Measurements from ENCODE around the gene TUBA4A. TPM values are rescaled to one million over a fixed set of nuclear protein-coding genes. Genes with fewer than 3 reads are reported as not detected.
A peak's percentile ranks its signal among the peaks of the same experiment; 100 is the strongest.

TUBA4A gene
- total and polyA plus RNA-seq, 4 donors, result 14.3 to 84.9 (median 58.8) TPM

GRCh38 chr2:219280651-219281050, 26.9 kb upstream of the TUBA4A start:
- Histone ChIP-seq H3K4me1 (ENCODE audit: control insufficient read depth, insufficient read depth, low read length) (peaks cover 63% of the 10 kb centered on the region), H3K27ac (ENCODE audit: low read depth, low read length) (peak overlapping the region; percentile 90), H3K4me3 (ENCODE audit: low read depth, low read length) (no peak overlapping the region), H3K9me3 (ENCODE audit: control insufficient read depth, insufficient read depth, low read length) (no peaks in the 10 kb centered on the region), H3K27me3 (ENCODE audit: control insufficient read depth, insufficient read depth, low read length) (no peaks in the 10 kb centered on the region), H3K36me3 (ENCODE audit: control insufficient read depth, insufficient read depth, low read length) (peaks cover 51% of the 10 kb centered on the region)
- 93% methylated on average over 2 of the region's 4 CpGs for WGBS (ENCODE audit: insufficient coverage)
- no peak for DNase-seq (ENCODE audit: low read depth in 4 of 6, low spot score in 6 of 6)

- H3K27me3 ChIP-seq (ENCODE audit: control insufficient read depth, insufficient read depth, low read length), result no peaks in the 10 kb centered on the region
- DNase-seq (ENCODE audit: low read depth in 4 of 6, low spot score in 6 of 6), result no peak
- 68% methylated on average over 6 of the region's 12 CpGs for WGBS (ENCODE audit: insufficient coverage)
- no peaks in the 10 kb centered on the region for H3K9me3 ChIP-seq (ENCODE audit: control insufficient read depth, insufficient read depth, low read length)
- H3K27ac ChIP-seq (ENCODE audit: low read depth, low read length), result peak overlapping the region; percentile 90
- peaks cover 45% of the 10 kb centered on the region for H3K36me3 ChIP-seq (ENCODE audit: control insufficient read depth, insufficient read depth, low read length)
- peaks cover 56% of the 10 kb centered on the region for H3K4me1 ChIP-seq (ENCODE audit: control insufficient read depth, insufficient read depth, low read length)
- H3K4me3 ChIP-seq (ENCODE audit: low read depth, low read length), result peak overlapping the region; percentile 84
These were observed 26.3 kb upstream of the TUBA4A start for GRCh38 chr2:219279916-219280516.

GRCh38 chr2:219279151-219279915, 25.6 kb upstream of the TUBA4A start, which contains the start of gene DNAJB2:
TSS of gene DNAJB2 (plus strand) at chr2:219279366. CDS start at chr2:219279834, 468 bp downstream.
- Histone ChIP-seq H3K4me1 (ENCODE audit: control insufficient read depth, insufficient read depth, low read length) (peaks cover 50% of the 10 kb centered on the region), H3K27me3 (ENCODE audit: control insufficient read depth, insufficient read depth, low read length) (peaks cover 4% of the 10 kb centered on the region), H3K36me3 (ENCODE audit: control insufficient read depth, insufficient read depth, low read length) (peaks cover 38% of the 10 kb centered on the region), H3K4me3 (ENCODE audit: low read depth, low read length) (peak within 1 kb of the TSS; percentile 84), H3K27ac (ENCODE audit: low read depth, low read length) (peak within 1 kb of the TSS; percentile 96), H3K9me3 (ENCODE audit: control insufficient read depth, insufficient read depth, low read length) (no peaks in the 10 kb centered on the region)
- under 1% methylated on average over 59 of the region's 65 CpGs for WGBS (ENCODE audit: insufficient coverage)
- peak in 5 of 6 donors; percentile 90 to 99 (median 93) for DNase-seq (ENCODE audit: low read depth in 4 of 6, low spot score in 6 of 6)

GRCh38 chr2:219278655-219279150, 25.0 kb upstream of the TUBA4A start:
- peak in 1 of 6 donors; percentile 22 for DNase-seq (ENCODE audit: low read depth in 4 of 6, low spot score in 6 of 6)
- 15% methylated on average over 6 of the region's 9 CpGs for WGBS (ENCODE audit: insufficient coverage)
- H3K4me3 ChIP-seq (ENCODE audit: low read depth, low read length), result peak overlapping the region; percentile 84
- H3K27ac ChIP-seq (ENCODE audit: low read depth, low read length), result peak overlapping the region; percentile 96
- peaks cover 32% of the 10 kb centered on the region for H3K36me3 ChIP-seq (ENCODE audit: control insufficient read depth, insufficient read depth, low read length)
- no peaks in the 10 kb centered on the region for H3K9me3 ChIP-seq (ENCODE audit: control insufficient read depth, insufficient read depth, low read length)
- H3K4me1 ChIP-seq (ENCODE audit: control insufficient read depth, insufficient read depth, low read length), result peaks cover 50% of the 10 kb centered on the region
- H3K27me3 ChIP-seq (ENCODE audit: control insufficient read depth, insufficient read depth, low read length), result peaks cover 8% of the 10 kb centered on the region

- peaks cover 24% of the 10 kb centered on the region for H3K36me3 ChIP-seq (ENCODE audit: control insufficient read depth, insufficient read depth, low read length)
- peaks cover 47% of the 10 kb centered on the region for H3K4me1 ChIP-seq (ENCODE audit: control insufficient read depth, insufficient read depth, low read length)
- 21% methylated on average over 22 of the region's 25 CpGs for WGBS (ENCODE audit: insufficient coverage)
- peak in 3 of 6 donors; percentile 72 to 95 (median 92) for DNase-seq (ENCODE audit: low read depth in 4 of 6, low spot score in 6 of 6)
- H3K4me3 ChIP-seq (ENCODE audit: low read depth, low read length), result no peak overlapping the region
- peaks cover 8% of the 10 kb centered on the region for H3K27me3 ChIP-seq (ENCODE audit: control insufficient read depth, insufficient read depth, low read length)
- no peaks in the 10 kb centered on the region for H3K9me3 ChIP-seq (ENCODE audit: control insufficient read depth, insufficient read depth, low read length)
- peak overlapping the region; percentile 96 for H3K27ac ChIP-seq (ENCODE audit: low read depth, low read length)
These were observed 24.3 kb upstream of the TUBA4A start for GRCh38 chr2:219277703-219278654.

- Histone ChIP-seq H3K4me1 (ENCODE audit: control insufficient read depth, insufficient read depth, low read length) (peaks cover 18% of the 10 kb centered on the region), H3K36me3 (ENCODE audit: control insufficient read depth, insufficient read depth, low read length) (no peaks in the 10 kb centered on the region), H3K27ac (ENCODE audit: low read depth, low read length) (no peak overlapping the region), H3K27me3 (ENCODE audit: control insufficient read depth, insufficient read depth, low read length) (peaks cover 18% of the 10 kb centered on the region), H3K4me3 (ENCODE audit: low read depth, low read length) (no peak overlapping the region), H3K9me3 (ENCODE audit: control insufficient read depth, insufficient read depth, low read length) (no peaks in the 10 kb centered on the region)
- no peak for DNase-seq (ENCODE audit: low read depth in 4 of 6, low spot score in 6 of 6)
- WGBS (ENCODE audit: insufficient coverage), result 34% methylated on average over 2 of the region's 6 CpGs
These were observed 20.7 kb upstream of the TUBA4A start for GRCh38 chr2:219274361-219274921.

- no peak overlapping the region for H3K27ac ChIP-seq (ENCODE audit: low read depth, low read length)
These were observed 20.2 kb upstream of the TUBA4A start for GRCh38 chr2:219273937-219274336.

GRCh38 chr2:219272995-219273394, 19.3 kb upstream of the TUBA4A start:
- H3K36me3 ChIP-seq (ENCODE audit: control insufficient read depth, insufficient read depth, low read length), result no peaks in the 10 kb centered on the region
- no peaks in the 10 kb centered on the region for H3K9me3 ChIP-seq (ENCODE audit: control insufficient read depth, insufficient read depth, low read length)
- peaks cover 6% of the 10 kb centered on the region for H3K4me1 ChIP-seq (ENCODE audit: control insufficient read depth, insufficient read depth, low read length)
- H3K27ac ChIP-seq (ENCODE audit: low read depth, low read length), result no peak overlapping the region
- peaks cover 18% of the 10 kb centered on the region for H3K27me3 ChIP-seq (ENCODE audit: control insufficient read depth, insufficient read depth, low read length)
- DNase-seq (ENCODE audit: low read depth in 4 of 6, low spot score in 6 of 6), result no peak
- WGBS (ENCODE audit: insufficient coverage), result 67% methylated on average over 1 of the region's 2 CpGs
- H3K4me3 ChIP-seq (ENCODE audit: low read depth, low read length), result no peak overlapping the region

More at GRCh38 chr2:219273937-219274336, 20.2 kb upstream of the TUBA4A start:
- 60% methylated on average over 1 of the region's 3 CpGs for WGBS (ENCODE audit: insufficient coverage)
- Histone ChIP-seq H3K9me3 (ENCODE audit: control insufficient read depth, insufficient read depth, low read length) (no peaks in the 10 kb centered on the region), H3K36me3 (ENCODE audit: control insufficient read depth, insufficient read depth, low read length) (no peaks in the 10 kb centered on the region), H3K4me1 (ENCODE audit: control insufficient read depth, insufficient read depth, low read length) (peaks cover 16% of the 10 kb centered on the region), H3K27me3 (ENCODE audit: control insufficient read depth, insufficient read depth, low read length) (peaks cover 18% of the 10 kb centered on the region), H3K4me3 (ENCODE audit: low read depth, low read length) (no peak overlapping the region)
- DNase-seq (ENCODE audit: low read depth in 4 of 6, low spot score in 6 of 6), result no peak

- WGBS (ENCODE audit: insufficient coverage), result 61% methylated on average over 4 of the region's 4 CpGs
- Histone ChIP-seq H3K27ac (ENCODE audit: low read depth, low read length) (no peak overlapping the region), H3K9me3 (ENCODE audit: control insufficient read depth, insufficient read depth, low read length) (no peaks in the 10 kb centered on the region), H3K4me1 (ENCODE audit: control insufficient read depth, insufficient read depth, low read length) (no peaks in the 10 kb centered on the region), H3K36me3 (ENCODE audit: control insufficient read depth, insufficient read depth, low read length) (no peaks in the 10 kb centered on the region), H3K27me3 (ENCODE audit: control insufficient read depth, insufficient read depth, low read length) (peaks cover 18% of the 10 kb centered on the region), H3K4me3 (ENCODE audit: low read depth, low read length) (no peak overlapping the region)
- no peak for DNase-seq (ENCODE audit: low read depth in 4 of 6, low spot score in 6 of 6)
These were observed 18.6 kb upstream of the TUBA4A start for GRCh38 chr2:219272356-219272755.

Measured in spinal cord (tissue), 10 donors.